DLD1 (cell line): ENCODE results near the gene CARD14.
"Not testable (repeated sequence)": the region's sequence is repeated elsewhere in the genome, so short reads cannot be mapped to it uniquely, and the experiment has no call there.

Experiments used
- in situ Hi-C: cut with HindIII; loops from 2 replicates; pipeline ENCODE4 v1.10.0; 2017; ENCODE audit warnings: low sequenced_read_pairs

The CARD14 gene

DNA sequence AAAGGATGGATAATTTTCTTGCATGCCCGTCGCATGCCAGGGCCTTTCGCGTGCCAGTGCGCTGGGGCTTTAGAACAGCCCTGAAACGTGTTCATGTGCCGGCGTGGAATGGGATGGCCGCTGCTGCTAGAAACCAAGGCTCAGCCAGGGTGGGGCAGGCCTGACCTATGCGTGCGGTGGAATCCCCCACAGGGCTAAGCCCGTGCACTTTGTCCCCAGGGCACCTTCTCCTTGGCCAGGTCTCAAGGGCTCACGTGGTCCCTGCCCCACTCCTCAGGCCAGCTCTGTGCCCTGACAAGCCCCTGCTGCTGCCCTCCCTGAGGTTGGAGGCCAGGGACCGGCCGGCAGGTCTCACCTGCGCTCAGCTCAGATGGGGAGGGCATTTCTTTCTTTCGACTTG lies 77.7 kb downstream of the CARD14 start:
- in situ Hi-C loops: no loop called here

DNA sequence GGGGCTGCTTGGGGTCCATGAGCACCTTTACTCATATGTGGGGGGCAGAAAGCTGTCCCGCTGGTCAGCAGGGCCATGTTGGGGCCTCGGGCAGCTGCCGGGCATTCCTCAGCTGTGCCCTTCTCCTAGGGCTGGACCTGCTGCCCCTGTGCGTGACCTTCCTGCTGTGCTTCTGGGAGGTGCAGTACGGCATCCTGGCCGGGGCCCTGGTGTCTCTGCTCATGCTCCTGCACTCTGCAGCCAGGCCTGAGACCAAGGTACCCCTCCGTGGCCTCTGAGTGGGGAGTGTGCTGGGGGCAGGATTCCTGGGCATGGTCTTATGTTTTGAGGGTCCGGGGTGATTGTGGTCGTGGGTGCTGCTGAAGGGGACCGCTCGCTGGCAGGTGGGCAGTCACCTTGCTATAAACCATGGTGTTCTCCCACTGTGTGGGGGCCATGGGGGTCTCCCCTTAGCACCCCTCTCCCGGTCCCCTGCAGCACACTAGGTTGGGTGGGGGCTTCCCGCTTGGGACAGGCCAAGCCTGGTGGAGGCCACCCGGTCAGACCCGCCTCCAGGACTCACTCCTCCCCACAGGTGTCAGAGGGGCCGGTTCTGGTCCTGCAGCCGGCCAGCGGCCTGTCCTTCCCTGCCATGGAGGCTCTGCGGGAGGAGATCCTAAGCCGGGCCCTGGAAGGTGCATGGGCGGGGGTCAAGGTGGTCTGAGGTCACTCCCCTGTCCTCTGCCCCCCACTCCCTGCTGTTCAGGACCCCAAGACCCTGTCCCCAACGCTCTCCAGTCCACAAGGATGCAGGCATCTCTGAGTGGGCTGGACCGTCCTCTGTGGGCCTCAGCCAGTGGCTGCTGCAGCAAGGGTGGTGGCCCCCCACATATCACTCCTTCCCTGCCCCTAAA lies 78.4 kb downstream of the CARD14 start:
- in situ Hi-C loops: no loop called here

DNA sequence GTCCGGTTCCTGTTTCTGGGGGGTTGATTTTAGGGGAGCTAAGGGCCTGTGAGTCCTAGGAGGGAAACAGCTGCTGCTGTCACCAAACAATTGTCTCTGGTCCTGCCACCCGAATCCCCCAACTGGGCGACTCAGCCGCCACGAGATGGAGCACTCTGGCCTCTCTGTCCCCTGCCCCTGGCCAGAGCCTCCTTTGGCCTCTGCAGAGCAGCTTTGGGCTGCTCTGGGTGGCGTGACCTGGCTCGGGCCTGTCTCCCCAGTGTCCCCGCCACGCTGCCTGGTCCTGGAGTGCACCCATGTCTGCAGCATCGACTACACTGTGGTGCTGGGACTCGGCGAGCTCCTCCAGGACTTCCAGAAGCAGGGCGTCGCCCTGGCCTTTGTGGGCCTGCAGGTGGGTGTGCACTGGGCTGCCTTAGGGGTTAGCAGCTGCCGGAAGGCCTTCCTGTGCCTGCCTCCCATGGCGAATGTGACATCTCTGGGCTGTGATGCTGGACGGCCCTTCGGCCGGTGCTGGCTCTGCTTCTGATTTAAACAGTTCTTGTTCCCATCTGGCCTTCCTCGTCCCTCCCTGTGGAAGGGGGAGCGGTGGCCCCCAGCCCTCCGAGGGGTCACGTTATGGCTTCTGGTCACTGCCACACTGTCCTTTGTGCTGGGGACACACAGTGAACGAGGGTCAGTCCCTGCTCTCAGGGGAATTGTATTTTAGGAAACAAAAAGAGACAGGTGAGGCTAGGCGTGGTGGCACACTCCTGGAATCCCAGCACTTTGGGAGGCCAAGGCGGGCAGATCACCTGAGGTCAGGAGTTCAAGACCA lies 79.3 kb downstream of the CARD14 start:
- in situ Hi-C loops: no loop called here

DNA sequence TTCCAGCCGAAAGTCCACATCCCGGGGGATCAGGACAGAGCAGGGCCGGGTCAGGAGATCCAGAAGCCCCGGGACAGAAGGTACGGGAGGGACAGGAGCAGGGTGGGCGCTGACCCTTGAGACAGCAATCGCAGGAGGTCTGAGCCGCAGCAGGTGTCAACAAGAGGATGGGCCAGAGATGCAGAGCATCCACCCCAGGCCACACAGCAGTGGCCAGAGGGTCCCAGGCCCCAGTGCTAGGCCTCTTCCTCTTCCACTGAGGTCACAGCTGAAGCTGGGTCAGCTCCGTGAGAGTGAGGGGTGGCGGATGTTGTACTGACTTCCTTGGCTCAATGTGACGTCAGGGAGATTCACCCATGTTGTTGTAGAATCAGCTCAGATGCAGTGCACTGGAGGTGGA lies 82.1 kb downstream of the CARD14 start:
- in situ Hi-C loops: no loop called here

DNA sequence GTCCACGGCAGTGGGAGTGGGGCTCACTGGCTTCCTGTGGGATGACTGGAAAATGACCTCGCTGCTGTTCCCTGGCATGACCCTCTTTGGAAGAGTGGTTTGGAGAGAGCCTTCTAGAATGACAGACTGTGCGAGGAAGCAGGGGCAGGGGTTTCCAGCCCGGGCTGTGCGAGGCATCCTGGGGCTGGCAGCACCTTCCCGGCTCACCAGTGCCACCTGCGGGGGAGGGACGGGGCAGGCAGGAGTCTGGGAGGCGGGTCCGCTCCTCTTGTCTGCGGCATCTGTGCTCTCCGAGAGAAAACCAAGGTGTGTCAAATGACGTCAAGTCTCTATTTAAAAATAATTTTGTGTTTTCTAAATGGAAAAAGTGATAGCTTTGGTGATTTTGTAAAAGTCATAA lies 83.0 kb downstream of the CARD14 start:
- in situ Hi-C loops: no loop called here

DNA sequence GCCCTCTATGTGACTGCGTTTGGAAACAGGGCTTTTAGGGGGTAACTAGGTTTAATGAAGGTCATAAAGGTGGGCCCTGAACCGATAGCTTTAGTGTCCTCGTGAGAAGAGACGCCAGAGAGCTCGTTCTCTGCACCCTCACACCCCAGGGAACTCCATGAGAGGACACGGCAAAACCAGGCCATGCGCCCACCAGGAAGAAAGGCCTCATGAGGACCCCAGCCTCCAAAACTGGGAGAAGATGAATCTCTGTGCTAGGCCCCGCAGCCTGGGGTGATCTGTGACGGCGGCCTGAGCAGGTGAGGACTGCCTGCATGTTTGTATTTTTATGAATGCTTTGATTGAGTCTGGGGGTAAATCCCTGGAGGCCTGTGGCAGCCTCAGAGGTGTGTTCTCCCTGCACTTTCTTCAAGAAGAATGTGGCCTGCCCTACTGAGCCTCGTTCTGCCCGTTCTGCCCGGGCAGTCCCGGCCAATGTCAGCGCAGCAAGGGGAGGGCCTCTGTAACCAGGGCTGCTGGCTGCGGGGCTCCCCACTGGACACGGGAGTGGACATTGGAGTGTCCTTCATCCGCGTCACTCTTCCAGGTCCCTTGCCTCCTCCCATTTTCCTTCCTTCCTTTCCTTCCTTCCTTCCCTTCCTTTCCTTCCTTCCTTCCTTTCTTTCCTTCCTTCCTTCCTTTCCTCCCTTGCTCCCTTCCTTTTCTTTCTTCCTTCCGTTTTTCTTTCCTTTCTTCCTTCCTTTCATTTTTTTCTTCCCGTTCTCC lies 84.0 kb downstream of the CARD14 start:
- in situ Hi-C loops: no loop called here

DNA sequence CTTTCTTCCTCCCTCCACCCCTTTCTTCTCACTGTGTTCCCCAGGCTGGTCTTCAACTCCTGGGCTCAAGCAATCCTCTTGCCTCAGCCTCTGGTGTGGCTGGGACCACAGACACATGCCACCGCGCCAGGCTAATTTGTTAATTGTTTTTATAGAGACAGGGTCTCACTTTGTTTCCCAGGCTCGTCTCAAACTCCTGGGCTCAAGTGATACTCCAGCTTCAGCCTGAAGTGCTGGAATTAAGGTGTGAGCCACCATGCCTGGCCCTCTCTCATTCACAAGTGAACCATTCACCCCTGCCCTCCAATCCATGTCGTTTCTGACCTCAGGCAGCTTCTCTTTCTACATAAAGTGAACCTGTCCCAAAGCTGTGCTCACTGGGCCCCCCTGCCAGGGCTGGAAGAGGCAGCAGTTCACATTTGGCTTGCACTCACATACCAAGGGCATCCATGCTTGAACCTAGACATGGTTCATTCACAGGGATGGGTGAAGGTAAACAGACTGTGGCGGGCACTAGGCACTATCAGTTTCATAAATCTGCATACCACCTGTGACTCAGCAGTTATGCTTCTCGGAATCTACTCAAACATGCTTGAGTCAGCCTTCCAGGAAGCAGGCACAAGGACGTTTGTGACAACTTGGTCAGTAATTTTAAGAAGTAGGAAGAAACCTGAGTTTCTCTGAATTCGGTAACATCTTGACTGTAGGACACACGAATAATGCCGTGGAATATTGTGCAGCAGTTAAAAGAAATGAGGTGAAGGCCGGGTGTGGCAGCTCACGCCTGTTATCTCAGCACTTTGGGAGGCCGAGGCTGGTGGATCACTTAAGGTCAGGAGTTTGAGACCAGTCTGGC lies 84.8 kb downstream of the CARD14 start:
- in situ Hi-C loops: no loop called here

DNA sequence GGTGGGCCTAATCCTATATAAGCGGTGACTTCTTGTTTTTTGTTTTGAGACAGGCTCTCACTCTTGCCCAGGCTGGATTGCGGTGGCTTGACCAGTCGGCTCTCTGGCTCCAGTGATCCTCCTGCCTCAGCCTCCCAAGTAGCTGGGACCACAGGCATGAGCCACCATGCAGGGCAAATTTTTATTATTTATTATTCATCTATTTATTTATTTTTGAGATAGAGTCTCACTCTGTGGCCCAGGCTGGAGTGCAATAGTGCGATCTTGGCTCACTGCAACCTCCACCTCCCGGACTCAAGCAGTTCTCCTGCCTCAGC lies 86.2 kb downstream of the CARD14 start:
- in situ Hi-C loops: no loop called here

DNA sequence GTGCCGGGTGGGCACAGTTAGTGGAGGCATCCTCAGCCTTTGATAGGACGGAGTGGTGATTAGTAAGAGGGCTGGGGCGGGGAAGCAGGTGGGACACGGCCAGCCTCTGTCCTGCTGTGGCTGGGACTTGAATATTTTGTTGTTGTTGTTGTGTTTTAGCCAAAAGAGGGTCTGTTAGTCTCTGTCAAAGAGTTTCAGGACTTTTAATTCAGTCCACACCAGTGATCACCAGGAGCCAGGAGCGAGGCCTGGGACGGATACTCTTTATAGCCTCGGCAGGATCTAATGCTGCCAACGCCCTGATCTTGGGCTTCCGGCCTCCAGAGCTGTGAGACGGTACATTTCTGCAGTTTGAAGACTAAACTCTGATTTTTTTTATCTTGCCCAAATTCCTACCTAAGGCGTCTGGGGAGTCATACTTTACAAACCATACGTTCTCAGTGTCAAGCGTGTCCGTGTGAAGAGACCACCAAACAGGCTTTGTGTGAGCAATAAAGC lies 87.9 kb downstream of the CARD14 start:
- in situ Hi-C loops: no loop called here

DNA sequence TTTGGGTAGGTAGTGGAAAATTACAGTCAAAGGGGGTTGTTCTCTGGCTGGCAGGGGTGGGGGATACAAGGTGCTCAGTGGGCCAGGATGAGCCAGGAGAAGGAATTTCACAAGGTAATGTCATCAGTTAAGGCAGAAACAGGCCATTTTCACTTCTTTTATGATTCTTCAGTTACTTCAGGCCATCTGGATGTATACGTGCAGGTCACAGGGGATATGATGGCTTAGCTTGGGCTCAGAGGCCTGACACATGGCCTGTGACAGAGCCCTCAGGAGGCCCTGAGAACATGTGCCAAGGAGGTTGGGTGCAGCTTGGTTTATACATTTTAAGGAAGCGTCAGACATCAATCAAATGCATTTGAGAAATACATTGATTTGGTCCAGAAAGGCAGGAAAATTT lies 88.5 kb downstream of the CARD14 start:
- in situ Hi-C loops: not testable (repeated sequence)
